GM10248 (cell line): Measurements from ENCODE around the gene PRKCA.

ENCODE experiments used
- CTCF ChIA-PET: fragments of 300-600 bp; sonication (Branson Sonifier 250); formaldehyde crosslinking; extraction: SDS; loops from one replicate; lab custom pipeline; 2021; ENCODE audit warnings: antibody characterized with exemption; lab: Yijun Ruan, JAX
- POLR2A ChIA-PET: fragments of 350-650 bp; sonication (Branson Sonifier 250); formaldehyde crosslinking; extraction: SDS; loops from one replicate; lab custom pipeline; 2020; ENCODE audit warnings: antibody characterized with exemption; lab: Yijun Ruan, JAX
- DNase-seq: peaks from one replicate; pipeline ENCODE4 v3.0.0; 2012; ENCODE audit errors: extremely low spot score
- TF ChIP-seq, protein P1 (sequence below): IDR thresholded peaks from 2 replicates; pipeline ENCODE4 v1.5.1; 2012; ENCODE audit warnings: mild to moderate bottlenecking, low read depth; ENCODE audit errors: extremely low read depth, missing control alignments, control extremely low read depth

Gene PRKCA

DNA sequence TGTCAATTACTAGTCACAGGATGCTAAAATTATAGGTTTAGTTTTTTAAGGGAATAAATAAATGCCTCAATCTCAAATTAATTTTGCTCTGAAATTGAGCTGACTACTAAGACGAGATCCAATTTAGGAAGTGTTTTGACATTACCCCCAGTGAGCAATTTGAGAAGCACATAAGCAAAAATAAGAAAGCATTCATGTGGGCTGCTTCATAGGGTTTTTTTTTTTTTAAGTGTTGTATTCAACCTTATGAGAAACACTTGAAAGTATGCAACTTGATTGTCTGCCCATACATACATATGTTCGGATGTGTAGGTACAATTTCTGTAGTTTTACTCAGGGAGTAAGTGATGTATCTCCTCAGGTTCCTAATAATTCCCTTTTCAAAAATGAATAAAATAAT lies 77.6 kb downstream of the PRKCA start:
- no peak for DNase-seq
- POLR2A ChIA-PET, result no interaction called here
- TF ChIP-seq, protein P1, sequence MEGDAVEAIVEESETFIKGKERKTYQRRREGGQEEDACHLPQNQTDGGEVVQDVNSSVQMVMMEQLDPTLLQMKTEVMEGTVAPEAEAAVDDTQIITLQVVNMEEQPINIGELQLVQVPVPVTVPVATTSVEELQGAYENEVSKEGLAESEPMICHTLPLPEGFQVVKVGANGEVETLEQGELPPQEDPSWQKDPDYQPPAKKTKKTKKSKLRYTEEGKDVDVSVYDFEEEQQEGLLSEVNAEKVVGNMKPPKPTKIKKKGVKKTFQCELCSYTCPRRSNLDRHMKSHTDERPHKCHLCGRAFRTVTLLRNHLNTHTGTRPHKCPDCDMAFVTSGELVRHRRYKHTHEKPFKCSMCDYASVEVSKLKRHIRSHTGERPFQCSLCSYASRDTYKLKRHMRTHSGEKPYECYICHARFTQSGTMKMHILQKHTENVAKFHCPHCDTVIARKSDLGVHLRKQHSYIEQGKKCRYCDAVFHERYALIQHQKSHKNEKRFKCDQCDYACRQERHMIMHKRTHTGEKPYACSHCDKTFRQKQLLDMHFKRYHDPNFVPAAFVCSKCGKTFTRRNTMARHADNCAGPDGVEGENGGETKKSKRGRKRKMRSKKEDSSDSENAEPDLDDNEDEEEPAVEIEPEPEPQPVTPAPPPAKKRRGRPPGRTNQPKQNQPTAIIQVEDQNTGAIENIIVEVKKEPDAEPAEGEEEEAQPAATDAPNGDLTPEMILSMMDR, result no peak
- CTCF ChIA-PET, result no interaction called here

DNA sequence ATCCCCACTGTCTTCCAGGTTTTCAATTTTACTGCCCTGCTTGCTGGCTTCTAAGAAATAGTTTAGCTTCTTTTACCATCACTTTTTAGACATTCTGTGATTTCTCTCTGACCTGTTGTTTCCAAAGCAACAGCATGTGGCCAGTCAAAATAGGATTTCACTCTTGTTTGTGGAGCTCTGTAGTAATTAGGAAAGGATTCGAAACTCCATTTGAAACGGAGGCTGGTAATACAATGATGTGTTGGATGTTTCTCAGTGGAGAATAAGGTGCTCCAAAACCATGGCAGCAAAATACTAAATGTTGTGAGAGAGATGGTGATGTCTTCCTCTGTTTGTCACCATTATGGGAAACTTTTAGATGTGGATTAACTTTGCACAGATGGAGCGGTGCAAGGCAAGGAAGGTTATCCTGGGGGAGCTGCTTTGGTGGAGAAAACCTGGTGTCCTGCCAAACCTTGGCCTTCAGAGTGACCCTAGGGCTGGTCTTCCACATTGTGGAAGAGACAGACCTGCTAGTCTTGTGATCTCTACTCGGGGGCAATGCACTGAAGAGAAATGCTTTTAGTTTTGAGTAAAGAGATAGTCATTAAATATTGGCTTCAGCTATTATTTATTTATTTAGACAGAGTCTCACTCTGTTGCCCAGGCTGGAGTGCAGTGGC lies 79.4 kb downstream of the PRKCA start:
- TF ChIP-seq, protein P1, result no peak
- POLR2A ChIA-PET, result no interaction called here
- CTCF ChIA-PET, result interaction anchor here (0.8 to 1.6 kb wide), 5 partner anchors 21 to 262 kb away, joined by 3 to 5 read pairs (median 3); no protein-coding TSS in a partner anchor
- DNase-seq, result no peak

DNA sequence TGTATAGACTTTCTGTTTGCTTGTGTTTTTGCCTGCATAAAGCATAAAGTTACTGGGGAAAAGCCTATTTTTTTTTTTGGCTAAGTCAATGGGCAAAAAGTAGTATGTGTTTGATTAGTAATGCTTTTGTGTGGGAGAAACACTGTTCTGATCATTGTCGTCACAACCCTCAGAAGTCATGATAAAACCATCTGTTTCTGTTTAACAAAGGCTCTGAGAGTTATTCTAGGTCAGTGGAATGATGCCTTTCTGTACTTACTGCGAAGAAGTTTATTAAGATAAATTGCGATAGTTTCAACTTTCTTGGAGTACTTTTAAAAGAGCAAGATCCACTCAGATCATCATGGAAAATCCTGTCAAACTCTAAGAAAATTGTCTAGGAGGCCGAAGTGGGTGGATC lies 80.9 kb downstream of the PRKCA start:
- DNase-seq, result no peak
- CTCF ChIA-PET, result no interaction called here
- TF ChIP-seq, protein P1, result no peak
- POLR2A ChIA-PET, result no interaction called here

DNA sequence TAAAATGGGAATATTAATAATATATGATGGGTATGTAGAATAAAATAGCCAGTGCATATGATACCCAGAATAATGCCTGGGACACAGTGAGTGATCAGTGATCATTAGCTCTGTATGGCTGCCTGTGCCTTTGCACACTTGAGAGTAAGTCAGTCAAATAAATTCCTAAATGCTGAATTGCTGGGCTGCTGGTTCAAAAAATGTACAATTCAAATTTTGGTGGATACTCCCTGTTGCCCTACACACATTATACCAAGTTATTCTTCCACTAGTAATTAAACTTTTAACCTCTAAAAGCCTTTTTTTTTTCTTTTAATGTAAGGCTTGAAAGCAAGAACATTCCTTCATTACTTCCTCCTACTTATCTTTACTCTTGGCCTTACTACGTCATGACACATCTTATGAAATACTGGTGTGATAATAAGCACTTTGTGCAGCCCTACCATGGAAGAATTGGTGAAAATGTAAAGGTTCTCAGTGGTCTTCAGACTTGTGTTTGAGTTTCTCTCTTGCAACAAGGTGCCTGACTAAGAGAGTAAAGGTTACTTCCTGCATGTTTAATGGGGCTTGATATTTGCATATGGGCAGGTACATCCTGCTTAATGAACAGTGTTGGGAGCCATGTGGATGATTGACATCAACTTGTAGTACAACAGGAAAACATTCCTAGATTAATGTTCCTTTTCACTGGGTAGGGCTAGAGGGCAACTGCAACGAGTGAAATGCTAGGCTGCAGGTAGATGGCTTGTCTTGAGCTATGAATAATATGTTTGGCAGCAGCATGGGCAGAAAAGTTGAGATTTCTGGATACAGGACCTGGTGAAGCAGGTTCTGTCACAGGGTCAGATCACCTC lies 84.3 kb downstream of the PRKCA start:
- CTCF ChIA-PET, result no interaction called here
- TF ChIP-seq, protein P1, result no peak
- no peak for DNase-seq
- POLR2A ChIA-PET, result no interaction called here

DNA sequence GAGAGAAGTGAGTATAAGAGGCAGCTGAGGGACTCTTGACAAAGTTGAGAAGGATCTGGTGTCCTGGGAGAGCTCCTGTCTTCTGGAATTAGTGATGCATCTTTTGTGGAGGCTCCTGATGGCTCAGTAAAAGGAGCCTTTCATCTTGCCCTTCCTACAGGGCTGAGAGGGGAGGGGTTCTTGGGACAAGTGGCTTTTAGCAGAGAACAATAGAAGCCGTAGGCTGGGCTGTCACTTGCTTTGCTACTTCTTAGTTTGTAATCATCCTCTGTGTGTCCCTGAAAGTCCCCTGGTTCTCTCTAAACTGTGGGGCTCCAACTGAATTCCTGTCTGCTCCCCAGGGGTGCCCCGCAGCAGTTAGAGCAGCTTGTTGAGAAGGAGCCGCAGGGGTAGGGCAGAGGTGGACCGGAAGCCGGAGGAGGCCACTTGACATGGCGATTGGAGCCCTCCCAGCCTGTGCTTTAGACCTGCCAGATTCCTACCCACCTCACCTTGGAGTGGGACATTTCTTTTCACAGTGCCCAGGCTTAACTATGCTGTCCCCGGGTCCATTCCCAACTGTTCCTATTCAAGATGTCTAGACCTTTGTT lies 85.1 kb downstream of the PRKCA start:
- DNase-seq, result no peak
- ChIA-PET CTCF (no interaction called here), POLR2A (no interaction called here)
- TF ChIP-seq, protein P1, result no peak

DNA sequence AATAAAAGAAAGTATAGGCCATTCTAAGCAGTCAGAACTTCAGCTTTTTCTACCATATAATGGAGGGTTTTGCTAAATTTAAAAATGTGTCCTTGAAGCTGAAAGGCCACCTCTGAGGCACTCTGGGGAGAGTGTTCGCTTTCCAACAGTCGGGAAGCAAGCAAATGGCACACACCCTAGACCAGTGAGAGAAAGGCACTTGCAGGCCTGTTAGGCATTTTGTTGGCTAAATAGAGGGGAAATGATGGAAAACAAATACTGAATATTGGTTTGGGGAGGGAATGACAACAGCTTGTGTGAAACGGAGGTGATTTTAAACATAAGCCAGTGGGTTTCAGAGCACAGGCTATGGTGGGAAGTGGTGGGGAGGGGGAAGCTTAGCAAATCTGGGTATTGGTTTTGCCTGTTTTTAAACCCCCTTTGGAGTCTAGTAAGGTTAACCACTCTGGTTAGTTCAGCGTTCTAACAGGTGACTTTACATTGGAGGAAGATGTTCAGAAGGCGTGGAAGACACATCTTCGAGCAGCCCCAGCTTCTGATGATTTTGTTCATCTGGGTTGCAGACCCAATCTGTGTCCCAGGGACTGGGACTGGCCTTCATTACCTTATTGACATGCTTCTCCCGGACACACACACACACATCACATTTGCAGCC lies 90.5 kb downstream of the PRKCA start:
- TF ChIP-seq, protein P1, result no peak
- ChIA-PET POLR2A (interaction anchor here (0.7 kb wide), 1 partner anchor 19 kb away, joined by 3 read pairs; no protein-coding TSS in a partner anchor), CTCF (no interaction called here)
- DNase-seq, result no peak
